MG63 (cell line): ENCODE data around the gene ZNF823. TPM values are rescaled to one million over a fixed set of nuclear protein-coding genes. Genes with fewer than 3 reads are reported as not detected.
"Not testable (repeated sequence)": the region's sequence is repeated elsewhere in the genome, so short reads cannot be mapped to it uniquely, and the experiment has no call there.

ENCODE experiments used
- DNase-seq: peaks from one replicate; pipeline ENCODE4 v3.0.0-alpha.2; 2020
- H3K27me3 ChIP-seq: fragments of 250-450 bp; sonication (Bioruptor Pico); 2 replicates; pipeline ENCODE4 v1.5.1; 2020; ENCODE audit warnings: mild to moderate bottlenecking, moderate library complexity
- H3K36me3 ChIP-seq: fragments of 250-450 bp; sonication (Bioruptor Pico); 2 replicates; pipeline ENCODE4 v1.5.1; 2020; ENCODE audit warnings: mild to moderate bottlenecking, moderate library complexity
- H3K4me3 ChIP-seq: fragments of 250-450 bp; sonication (Bioruptor Pico); 2 replicates; pipeline ENCODE4 v1.5.1; 2020; ENCODE audit warnings: mild to moderate bottlenecking, moderate library complexity
- H3K9me3 ChIP-seq: fragments of 250-450 bp; sonication (Bioruptor Pico); 2 replicates; pipeline ENCODE4 v1.5.1; 2020; ENCODE audit warnings: mild to moderate bottlenecking, moderate library complexity
- total RNA-seq: library from RNA; depleted of rRNA; stranded (reverse); fragments of >200 nt; shearing (Covaris generic); gene quantifications from 2 replicates; pipeline ENCODE4 v1.2.3, GENCODE V29; 2014; ENCODE audit warnings: low replicate concordance; rRNA removed

The ZNF823 gene
- 10.1 and 14.8 TPM in 2 replicates for total RNA-seq

- H3K4me3 ChIP-seq = peak within 1 kb of the TSS; percentile 86
- no peaks in the 10 kb centered on the region for H3K27me3 ChIP-seq
- DNase-seq = peak; percentile 100
- H3K9me3 ChIP-seq = no peaks in the 10 kb centered on the region
- peaks cover 21% of the 10 kb centered on the region for H3K36me3 ChIP-seq
Observed at GRCh38 chr19:11738746-11739620, at the start of gene ZNF823. Gene ZNF823, minus strand, starts transcription at chr19:11738946. Its CDS starts 127 bp downstream, at chr19:11738819.

GRCh38 chr19:11787536-11787935 is 48.8 kb upstream of the ZNF823 start:
- Histone ChIP-seq H3K4me3 (no peak overlapping the region), H3K9me3 (peaks cover 81% of the 10 kb centered on the region), H3K36me3 (peaks cover 20% of the 10 kb centered on the region), H3K27me3 (no peaks in the 10 kb centered on the region)
- no peak for DNase-seq

- Histone ChIP-seq H3K4me3 (no peak overlapping the region), H3K9me3 (peaks cover 90% of the 10 kb centered on the region), H3K27me3 (no peaks in the 10 kb centered on the region), H3K36me3 (peaks cover 52% of the 10 kb centered on the region)
- no peak for DNase-seq
Observed at GRCh38 chr19:11784356-11784755, 45.6 kb upstream of the ZNF823 start.

- H3K27me3 ChIP-seq = no peaks in the 10 kb centered on the region
- peaks cover 58% of the 10 kb centered on the region for H3K36me3 ChIP-seq
- H3K9me3 ChIP-seq = peaks cover 90% of the 10 kb centered on the region
- no peak for DNase-seq
- H3K4me3 ChIP-seq = no peak overlapping the region
Observed at GRCh38 chr19:11783767-11784166, 45.0 kb upstream of the ZNF823 start.

- no peaks in the 10 kb centered on the region for H3K27me3 ChIP-seq
- no peak for DNase-seq
- H3K9me3 ChIP-seq = peaks cover 90% of the 10 kb centered on the region
- peaks cover 77% of the 10 kb centered on the region for H3K36me3 ChIP-seq
- H3K4me3 ChIP-seq = no peak overlapping the region
Observed at GRCh38 chr19:11781295-11782057, 42.7 kb upstream of the ZNF823 start.

- no peak for DNase-seq
- peaks cover 77% of the 10 kb centered on the region for H3K36me3 ChIP-seq
- H3K4me3 ChIP-seq = no peak overlapping the region
- no peaks in the 10 kb centered on the region for H3K27me3 ChIP-seq
- H3K9me3 ChIP-seq = peaks cover 90% of the 10 kb centered on the region
Observed at GRCh38 chr19:11780431-11781020, 41.8 kb upstream of the ZNF823 start.

GRCh38 chr19:11776669-11777068 is 37.9 kb upstream of the ZNF823 start:
- DNase-seq, H3K4me3 ChIP-seq, H3K27me3 ChIP-seq: not testable (repeated sequence)
- H3K36me3 ChIP-seq = peaks cover 59% of the 10 kb centered on the region
- peaks cover 83% of the 10 kb centered on the region for H3K9me3 ChIP-seq

- H3K27me3 ChIP-seq, H3K4me3 ChIP-seq, DNase-seq: not testable (repeated sequence)
Observed at GRCh38 chr19:11771520-11771919, 32.8 kb upstream of the ZNF823 start.

GRCh38 chr19:11769995-11770394 is 31.2 kb upstream of the ZNF823 start:
- Histone ChIP-seq H3K9me3 (peaks cover 58% of the 10 kb centered on the region), H3K36me3 (peaks cover 40% of the 10 kb centered on the region), H3K4me3 (no peak overlapping the region), H3K27me3 (no peaks in the 10 kb centered on the region)
- no peak for DNase-seq

More at GRCh38 chr19:11771520-11771919, 32.8 kb upstream of the ZNF823 start:
- Histone ChIP-seq H3K36me3 (peaks cover 40% of the 10 kb centered on the region), H3K9me3 (peaks cover 66% of the 10 kb centered on the region)

- Histone ChIP-seq H3K36me3 (peaks cover 36% of the 10 kb centered on the region), H3K9me3 (peaks cover 41% of the 10 kb centered on the region), H3K4me3 (peak overlapping the region; percentile 91), H3K27me3 (no peaks in the 10 kb centered on the region)
- DNase-seq = peak; percentile 45
Observed at GRCh38 chr19:11767633-11768133, 28.9 kb upstream of the ZNF823 start.

GRCh38 chr19:11766597-11767591 is 28.1 kb upstream of the ZNF823 start, which contains the start of gene ZNF441:
Gene ZNF441, plus strand, starts transcription at chr19:11767000. Its CDS starts 194 bp downstream, at chr19:11767194.
- Histone ChIP-seq H3K36me3 (peaks cover 30% of the 10 kb centered on the region), H3K9me3 (peaks cover 38% of the 10 kb centered on the region), H3K27me3 (no peaks in the 10 kb centered on the region), H3K4me3 (peak within 1 kb of the TSS; percentile 91)
- peak; percentile 99 for DNase-seq

- no peak for DNase-seq
- H3K9me3 ChIP-seq = peaks cover 22% of the 10 kb centered on the region
- H3K4me3 ChIP-seq = no peak overlapping the region
- no peaks in the 10 kb centered on the region for H3K27me3 ChIP-seq
- H3K36me3 ChIP-seq = peaks cover 7% of the 10 kb centered on the region
Observed at GRCh38 chr19:11763611-11764010, 24.9 kb upstream of the ZNF823 start.

GRCh38 chr19:11763117-11763516 is 24.4 kb upstream of the ZNF823 start:
- no peak for DNase-seq
- Histone ChIP-seq H3K27me3 (no peaks in the 10 kb centered on the region), H3K36me3 (peaks cover 2% of the 10 kb centered on the region), H3K4me3 (no peak overlapping the region), H3K9me3 (peaks cover 19% of the 10 kb centered on the region)

- no peak overlapping the region for H3K4me3 ChIP-seq
- H3K36me3 ChIP-seq = no peaks in the 10 kb centered on the region
- peaks cover 36% of the 10 kb centered on the region for H3K9me3 ChIP-seq
- no peaks in the 10 kb centered on the region for H3K27me3 ChIP-seq
- no peak for DNase-seq
Observed at GRCh38 chr19:11759805-11760204, 21.1 kb upstream of the ZNF823 start.

GRCh38 chr19:11756965-11757364 is 18.2 kb upstream of the ZNF823 start:
- Histone ChIP-seq H3K4me3 (no peak overlapping the region), H3K36me3 (no peaks in the 10 kb centered on the region), H3K27me3 (no peaks in the 10 kb centered on the region), H3K9me3 (peaks cover 52% of the 10 kb centered on the region)
- no peak for DNase-seq

- Histone ChIP-seq H3K9me3 (peaks cover 66% of the 10 kb centered on the region), H3K36me3 (no peaks in the 10 kb centered on the region), H3K27me3 (no peaks in the 10 kb centered on the region), H3K4me3 (no peak overlapping the region)
- no peak for DNase-seq
Observed at GRCh38 chr19:11754663-11755062, 15.9 kb upstream of the ZNF823 start.
